ENCODE results near the gene LPP.

GRCh38 chr3:188818282-188818681 is 664.3 kb downstream of the LPP start:
- TF ChIP-seq CTCF (IDR thresholded peaks at IDR 0.05), result no peak
- TF ChIP-seq EP300 (IDR thresholded peaks at IDR 0.05), result no peak
